Measurements from ENCODE around the gene GFRA1.

GFRA1 gene

DNA sequence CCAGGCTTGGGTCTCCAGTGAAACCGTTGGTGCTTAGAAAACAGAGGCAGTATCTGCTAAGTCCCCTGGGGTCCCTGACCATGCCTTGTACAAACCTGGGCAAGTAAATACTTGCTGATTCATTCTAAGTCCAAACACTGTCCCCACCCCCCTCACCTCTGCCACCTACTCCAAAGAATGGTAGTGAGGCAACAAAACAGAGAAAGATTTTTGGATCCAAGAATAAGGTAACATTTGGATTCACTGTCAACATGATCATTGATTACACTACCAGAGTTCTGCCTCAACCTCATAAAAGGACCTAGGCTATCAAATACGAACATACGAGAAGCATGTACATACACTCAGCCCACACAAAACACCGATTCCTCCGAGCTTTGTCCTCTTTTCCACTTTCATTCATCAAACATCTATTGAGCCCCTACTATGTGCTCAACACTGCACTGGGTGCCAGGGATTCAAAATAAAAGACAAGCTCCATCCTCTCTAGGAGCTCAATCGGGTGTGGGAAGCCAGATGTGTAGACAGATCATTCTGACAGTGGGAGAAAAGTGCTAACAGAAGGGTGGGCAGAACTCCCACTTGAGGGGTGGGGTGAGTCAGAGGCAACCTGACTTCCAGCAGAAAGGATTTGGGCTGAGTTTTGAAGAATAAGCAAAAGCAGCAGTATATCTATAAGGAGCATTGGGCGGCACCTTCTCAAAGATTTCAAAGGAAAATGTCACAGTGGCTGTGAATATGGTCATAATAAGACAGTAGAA is 71.2 kb downstream of the GFRA1 start:
- TF ChIP-seq, protein P1, sequence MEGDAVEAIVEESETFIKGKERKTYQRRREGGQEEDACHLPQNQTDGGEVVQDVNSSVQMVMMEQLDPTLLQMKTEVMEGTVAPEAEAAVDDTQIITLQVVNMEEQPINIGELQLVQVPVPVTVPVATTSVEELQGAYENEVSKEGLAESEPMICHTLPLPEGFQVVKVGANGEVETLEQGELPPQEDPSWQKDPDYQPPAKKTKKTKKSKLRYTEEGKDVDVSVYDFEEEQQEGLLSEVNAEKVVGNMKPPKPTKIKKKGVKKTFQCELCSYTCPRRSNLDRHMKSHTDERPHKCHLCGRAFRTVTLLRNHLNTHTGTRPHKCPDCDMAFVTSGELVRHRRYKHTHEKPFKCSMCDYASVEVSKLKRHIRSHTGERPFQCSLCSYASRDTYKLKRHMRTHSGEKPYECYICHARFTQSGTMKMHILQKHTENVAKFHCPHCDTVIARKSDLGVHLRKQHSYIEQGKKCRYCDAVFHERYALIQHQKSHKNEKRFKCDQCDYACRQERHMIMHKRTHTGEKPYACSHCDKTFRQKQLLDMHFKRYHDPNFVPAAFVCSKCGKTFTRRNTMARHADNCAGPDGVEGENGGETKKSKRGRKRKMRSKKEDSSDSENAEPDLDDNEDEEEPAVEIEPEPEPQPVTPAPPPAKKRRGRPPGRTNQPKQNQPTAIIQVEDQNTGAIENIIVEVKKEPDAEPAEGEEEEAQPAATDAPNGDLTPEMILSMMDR (IDR thresholded peaks at IDR 0.05; ENCODE audit: low read depth, low read length): no peak
- H3K4me3 ChIP-seq (ENCODE audit: low read depth, low read length): no peak overlapping the region

DNA sequence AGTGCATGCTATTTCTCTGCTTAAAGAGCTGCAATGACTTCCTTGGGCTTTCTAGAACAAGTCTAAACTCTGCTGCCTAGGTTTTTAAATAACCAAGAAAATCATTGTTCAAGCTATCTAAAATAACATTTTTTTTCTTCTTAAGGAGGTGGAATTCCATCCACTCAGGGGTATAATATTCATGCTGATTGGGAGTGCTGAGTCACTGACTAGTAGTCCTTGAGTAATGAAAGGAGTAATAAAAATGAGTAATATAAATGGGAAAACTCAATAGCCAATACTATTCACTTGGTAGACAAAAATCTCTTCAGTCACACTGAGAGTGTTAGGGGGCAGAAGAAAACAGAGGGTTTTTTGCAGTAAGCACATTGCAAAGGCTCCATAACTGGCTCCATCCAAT is 72.0 kb downstream of the GFRA1 start:
- TF ChIP-seq, protein P1 (IDR thresholded peaks at IDR 0.05; ENCODE audit: low read depth, low read length): no peak
- H3K4me3 ChIP-seq (ENCODE audit: low read depth, low read length): no peak overlapping the region

DNA sequence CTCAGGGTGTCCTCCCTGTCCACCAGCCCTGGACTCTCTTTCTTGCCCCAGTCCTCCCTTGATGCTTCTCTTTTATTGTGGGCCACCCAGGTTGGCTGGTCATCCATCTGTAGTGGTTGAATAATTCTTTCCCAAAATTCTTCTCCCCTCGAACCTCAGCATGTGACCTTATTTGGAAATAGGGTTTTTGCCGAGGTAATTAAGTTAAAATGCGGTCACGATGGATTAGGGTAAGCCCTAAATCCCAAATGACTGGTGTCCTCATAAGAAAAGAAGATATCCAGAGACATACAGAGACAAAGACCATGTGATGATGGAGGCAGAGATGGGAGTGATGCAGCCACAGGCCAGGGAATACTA is 74.3 kb downstream of the GFRA1 start:
- TF ChIP-seq, protein P1 (IDR thresholded peaks at IDR 0.05; ENCODE audit: low read depth, low read length): no peak
- H3K4me3 ChIP-seq (ENCODE audit: low read depth, low read length): no peak overlapping the region

DNA sequence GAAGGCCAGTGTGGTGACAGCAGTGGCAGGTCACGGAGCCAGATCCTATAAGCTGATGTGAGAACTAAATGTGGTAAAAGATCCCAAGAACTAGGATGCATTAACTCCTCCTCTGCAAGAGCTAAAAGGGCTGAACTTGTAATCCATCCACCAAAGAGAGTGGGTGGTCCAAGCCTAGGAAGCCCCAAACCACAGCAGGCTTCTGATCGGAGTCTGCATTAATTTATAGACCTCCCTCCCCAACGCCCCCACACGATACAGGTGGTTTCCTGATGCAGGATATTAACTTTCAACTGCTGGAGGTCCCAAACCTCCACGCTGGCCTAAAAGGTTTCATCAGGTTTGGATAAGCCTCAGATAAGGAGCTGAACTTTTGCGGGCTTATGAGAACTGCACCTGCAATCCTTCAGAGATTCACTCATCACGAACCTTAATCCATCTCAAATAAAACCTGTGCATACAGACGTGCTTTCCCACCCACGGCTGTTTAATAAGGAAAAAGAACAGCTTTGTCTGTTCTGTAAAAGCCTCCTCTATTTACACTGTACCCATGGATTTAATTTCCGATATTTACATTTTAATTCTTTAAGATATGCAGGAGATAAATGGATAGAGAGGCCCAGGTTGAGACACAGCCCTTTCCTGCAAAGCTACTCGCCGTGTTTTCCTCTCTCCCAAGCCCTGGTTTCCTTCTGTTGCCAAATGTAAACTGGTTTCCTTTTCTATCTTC is 74.9 kb downstream of the GFRA1 start:
- TF ChIP-seq, protein P1 (IDR thresholded peaks at IDR 0.05; ENCODE audit: low read depth, low read length): no peak
- H3K4me3 ChIP-seq (ENCODE audit: low read depth, low read length): no peak overlapping the region

DNA sequence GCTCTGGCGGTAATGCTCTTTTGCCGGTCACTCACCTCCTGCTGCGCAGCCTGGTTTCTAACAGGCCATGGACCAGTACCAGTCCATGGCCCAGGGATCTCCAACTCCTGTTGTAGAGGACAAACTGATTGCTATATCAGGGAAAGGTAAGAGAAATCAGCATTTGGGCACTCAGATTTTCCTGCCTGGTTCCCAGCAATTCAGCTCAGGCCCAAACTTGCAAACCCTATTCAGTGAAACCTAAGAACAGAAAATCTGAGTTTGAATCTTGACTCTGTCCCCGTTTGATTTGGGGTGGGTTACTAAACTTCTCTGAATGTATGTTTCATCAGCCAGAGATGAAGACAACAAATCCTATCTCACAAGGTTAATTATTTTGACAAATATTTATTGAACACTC is 77.4 kb downstream of the GFRA1 start:
- TF ChIP-seq, protein P1 (IDR thresholded peaks at IDR 0.05; ENCODE audit: low read depth, low read length): no peak
- no peak overlapping the region for H3K4me3 ChIP-seq (ENCODE audit: low read depth, low read length)

DNA sequence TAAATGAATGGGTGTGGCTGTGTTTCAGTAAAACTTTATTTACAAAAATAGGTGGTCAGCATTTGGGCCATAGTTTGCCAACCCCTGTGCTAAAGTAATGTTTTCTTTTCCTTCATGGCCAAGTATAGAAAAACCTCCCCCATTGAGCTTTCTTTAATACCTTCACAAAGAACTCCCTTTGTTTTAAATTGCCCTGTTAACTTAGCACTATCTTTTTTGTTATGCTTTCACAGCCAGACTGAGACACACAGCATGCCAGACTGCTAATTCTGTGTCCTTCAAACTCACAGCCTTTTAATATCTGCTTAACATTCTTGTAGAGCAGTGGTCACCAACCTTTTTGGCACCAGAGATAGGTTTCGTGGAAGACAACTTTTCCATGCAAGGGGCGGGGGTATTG is 78.0 kb downstream of the GFRA1 start:
- TF ChIP-seq, protein P1 (IDR thresholded peaks at IDR 0.05; ENCODE audit: low read depth, low read length): no peak
- H3K4me3 ChIP-seq (ENCODE audit: low read depth, low read length): no peak overlapping the region

DNA sequence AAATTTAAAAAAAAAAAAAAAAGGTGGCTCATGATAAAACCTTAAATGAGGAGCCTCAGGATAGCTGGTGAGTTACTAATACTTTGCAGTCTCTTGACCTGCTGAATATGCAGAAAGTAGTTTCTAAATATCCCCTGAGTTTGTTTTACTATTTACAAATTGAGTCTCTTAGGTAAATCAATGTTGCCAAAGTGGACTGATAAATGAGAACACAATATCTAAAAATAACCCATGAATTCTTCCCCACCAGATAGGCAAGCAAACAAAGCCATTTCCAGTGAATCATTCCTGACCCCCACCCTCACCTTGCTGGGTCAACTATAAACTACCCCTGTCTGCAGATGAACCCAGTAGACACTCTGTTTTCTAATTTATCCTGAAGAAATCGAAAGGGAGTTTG is 78.9 kb downstream of the GFRA1 start:
- H3K4me3 ChIP-seq (ENCODE audit: low read depth, low read length): no peak overlapping the region
- TF ChIP-seq, protein P1 (IDR thresholded peaks at IDR 0.05; ENCODE audit: low read depth, low read length): no peak
